ENCODE results near the gene GALNT17.

Gene GALNT17

GRCh38 chr7:71459132-71459531 lies 327.2 kb downstream of the GALNT17 start:
- no peak for DNase-seq (ENCODE audit: low read depth)

- DNase-seq (ENCODE audit: low read depth) = no peak
Observed at GRCh38 chr7:71461572-71461971, 329.6 kb downstream of the GALNT17 start.

- DNase-seq (ENCODE audit: low read depth) = no peak
Observed at GRCh38 chr7:71465741-71466189, 333.8 kb downstream of the GALNT17 start.

GRCh38 chr7:71466448-71467145 lies 334.7 kb downstream of the GALNT17 start:
- DNase-seq (ENCODE audit: low read depth) = no peak

GRCh38 chr7:71470326-71470725 lies 338.4 kb downstream of the GALNT17 start:
- DNase-seq (ENCODE audit: low read depth) = no peak

- no peak for DNase-seq (ENCODE audit: low read depth)
Observed at GRCh38 chr7:71470830-71471229, 338.9 kb downstream of the GALNT17 start.

- no peak for DNase-seq (ENCODE audit: low read depth)
Observed at GRCh38 chr7:71472962-71473361, 341.0 kb downstream of the GALNT17 start.

- no peak for DNase-seq (ENCODE audit: low read depth)
Observed at GRCh38 chr7:71473366-71473967, 341.5 kb downstream of the GALNT17 start.

GRCh38 chr7:71477441-71477840 lies 345.5 kb downstream of the GALNT17 start:
- DNase-seq (ENCODE audit: low read depth) = no peak

GRCh38 chr7:71479231-71479630 lies 347.3 kb downstream of the GALNT17 start:
- no peak for DNase-seq (ENCODE audit: low read depth)

GRCh38 chr7:71480791-71481190 lies 348.8 kb downstream of the GALNT17 start:
- DNase-seq (ENCODE audit: low read depth) = no peak

GRCh38 chr7:71482284-71482683 lies 350.3 kb downstream of the GALNT17 start:
- no peak for DNase-seq (ENCODE audit: low read depth)

- no peak for DNase-seq (ENCODE audit: low read depth)
Observed at GRCh38 chr7:71484380-71484779, 352.4 kb downstream of the GALNT17 start.

- DNase-seq (ENCODE audit: low read depth) = no peak
Observed at GRCh38 chr7:71485586-71485985, 353.6 kb downstream of the GALNT17 start.

GRCh38 chr7:71486414-71486813 lies 354.5 kb downstream of the GALNT17 start:
- DNase-seq (ENCODE audit: low read depth) = no peak

- DNase-seq (ENCODE audit: low read depth) = no peak
Observed at GRCh38 chr7:71486856-71487628, 355.1 kb downstream of the GALNT17 start.

GRCh38 chr7:71488308-71488707 lies 356.4 kb downstream of the GALNT17 start:
- no peak for DNase-seq (ENCODE audit: low read depth)

- no peak for DNase-seq (ENCODE audit: low read depth)
Observed at GRCh38 chr7:71491336-71491735, 359.4 kb downstream of the GALNT17 start.

GRCh38 chr7:71495828-71496227 lies 363.9 kb downstream of the GALNT17 start:
- no peak for DNase-seq (ENCODE audit: low read depth)

GRCh38 chr7:71497256-71497946 lies 365.5 kb downstream of the GALNT17 start:
- no peak for DNase-seq (ENCODE audit: low read depth)

- DNase-seq (ENCODE audit: low read depth) = no peak
Observed at GRCh38 chr7:71498381-71498780, 366.4 kb downstream of the GALNT17 start.

GRCh38 chr7:71504697-71505441 lies 372.9 kb downstream of the GALNT17 start:
- no peak for DNase-seq (ENCODE audit: low read depth)

Measured in stimulated activated CD8-positive, alpha-beta memory T cell treated with anti-CD3 and anti-CD28 coated beads, Interleukin-7, amount 100 ng/mL, for 24 hours (primary cell).